ENCODE data around the gene ANKIB1.
"Not testable (repeated sequence)": the region's sequence is repeated elsewhere in the genome, so short reads cannot be mapped to it uniquely, and the experiment has no call there.

The ANKIB1 gene

GRCh38 chr7:92415225-92415624 lies 169.5 kb downstream of the ANKIB1 start:
- DNase-seq: no peak

- DNase-seq: no peak
Observed at GRCh38 chr7:92417913-92418312, 172.1 kb downstream of the ANKIB1 start.

- peak; percentile 90 for DNase-seq
Observed at GRCh38 chr7:92421676-92422435, 176.1 kb downstream of the ANKIB1 start.

- no peak for DNase-seq
Observed at GRCh38 chr7:92422926-92423325, 177.2 kb downstream of the ANKIB1 start.

GRCh38 chr7:92423710-92424131 lies 177.9 kb downstream of the ANKIB1 start:
- DNase-seq: no peak

- no peak for DNase-seq
Observed at GRCh38 chr7:92425311-92425947, 179.7 kb downstream of the ANKIB1 start.

- DNase-seq: no peak
Observed at GRCh38 chr7:92427193-92427592, 181.4 kb downstream of the ANKIB1 start.

GRCh38 chr7:92432299-92432946 lies 186.6 kb downstream of the ANKIB1 start:
- no peak for DNase-seq

- DNase-seq: no peak
Observed at GRCh38 chr7:92433019-92433418, 187.2 kb downstream of the ANKIB1 start.

- DNase-seq: no peak
Observed at GRCh38 chr7:92435542-92435941, 189.8 kb downstream of the ANKIB1 start.

GRCh38 chr7:92436612-92437445 lies 191.1 kb downstream of the ANKIB1 start:
- no peak for DNase-seq

- DNase-seq: no peak
Observed at GRCh38 chr7:92437956-92438491, 192.2 kb downstream of the ANKIB1 start.

GRCh38 chr7:92442720-92443119 lies 196.9 kb downstream of the ANKIB1 start:
- not testable (repeated sequence) for DNase-seq

- DNase-seq: peak; percentile 80
Observed at GRCh38 chr7:92446869-92447344, 201.1 kb downstream of the ANKIB1 start.

GRCh38 chr7:92447345-92448204 lies 201.8 kb downstream of the ANKIB1 start, which contains the start of gene GATAD1:
TSS of gene GATAD1 (plus strand) at chr7:92447482. CDS start at chr7:92447730, 248 bp downstream.
- DNase-seq: peak; percentile 33

- peak; percentile 33 for DNase-seq
Observed at GRCh38 chr7:92448205-92448747, 202.5 kb downstream of the ANKIB1 start.
